Eye (tissue), 1 donor: ENCODE data around the gene GJD3.
"Not testable (repeated sequence)": the region's sequence is repeated elsewhere in the genome, so short reads cannot be mapped to it uniquely, and the experiment has no call there.

Source experiments
- DNase-seq: peaks from one replicate; pipeline ENCODE4 v3.0.0-alpha.2; 2015

GJD3 gene, protein sequence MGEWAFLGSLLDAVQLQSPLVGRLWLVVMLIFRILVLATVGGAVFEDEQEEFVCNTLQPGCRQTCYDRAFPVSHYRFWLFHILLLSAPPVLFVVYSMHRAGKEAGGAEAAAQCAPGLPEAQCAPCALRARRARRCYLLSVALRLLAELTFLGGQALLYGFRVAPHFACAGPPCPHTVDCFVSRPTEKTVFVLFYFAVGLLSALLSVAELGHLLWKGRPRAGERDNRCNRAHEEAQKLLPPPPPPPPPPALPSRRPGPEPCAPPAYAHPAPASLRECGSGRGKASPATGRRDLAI

DNA sequence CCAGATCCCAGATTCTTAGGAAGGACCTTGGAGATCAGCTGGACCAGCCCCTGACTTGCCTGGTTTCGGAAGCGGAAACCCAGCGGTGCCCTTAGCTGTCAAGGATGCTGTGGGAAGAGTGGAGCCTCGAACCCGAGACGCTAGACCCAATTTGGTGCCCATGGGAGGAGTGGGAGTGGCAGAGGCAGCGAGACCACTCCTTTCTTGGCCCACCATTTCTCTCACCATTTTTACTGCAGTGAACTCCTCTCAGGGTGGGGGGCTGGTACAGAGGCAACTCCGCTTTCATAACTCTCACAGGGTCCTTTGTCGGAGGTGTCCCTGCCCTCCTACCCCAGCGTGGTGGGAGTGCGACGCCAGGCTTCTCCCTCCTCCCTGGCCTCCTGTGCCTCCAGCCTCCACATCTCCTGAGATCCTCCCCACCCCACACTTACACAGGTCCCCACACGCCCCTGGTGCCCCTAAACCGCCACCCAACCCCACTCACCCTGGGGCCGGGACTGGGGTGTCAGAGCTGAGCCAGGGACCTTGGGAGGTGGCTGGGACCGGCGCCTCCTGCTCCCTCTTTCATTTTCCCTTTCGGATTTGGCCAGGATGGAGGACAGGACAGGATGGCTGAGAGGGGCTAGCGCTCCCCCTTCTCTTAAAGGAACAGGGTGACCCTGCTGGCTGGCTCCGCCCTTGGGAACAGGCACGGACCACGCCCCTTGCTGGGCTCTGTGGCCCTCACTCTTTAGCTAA is at the start of gene GJD3:
TSS of gene GJD3 (minus strand) at position 617 of the 741 bp plus-strand sequence. CDS start 922 bp downstream, outside the sequence.
- peak; percentile 21 for DNase-seq

DNA sequence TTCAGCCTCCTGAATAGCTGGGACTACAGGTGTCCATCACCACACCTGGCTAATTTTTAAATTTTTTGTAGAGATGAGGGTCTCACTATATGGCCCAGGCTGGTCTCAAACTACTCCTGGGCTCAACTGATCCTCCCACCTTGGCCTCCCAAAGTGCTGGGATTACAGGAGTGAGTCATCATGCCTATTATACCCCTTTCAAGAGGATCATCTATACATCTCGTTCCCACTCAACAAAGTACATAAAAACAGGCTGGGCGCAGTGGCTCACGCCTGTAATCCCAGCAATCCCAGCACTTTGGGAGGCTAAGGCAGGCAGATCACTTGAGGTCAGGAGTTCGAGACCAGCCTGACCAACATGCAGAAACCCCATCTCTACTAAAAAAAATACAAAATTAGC is 49.8 kb upstream of the GJD3 start:
- not testable (repeated sequence) for DNase-seq

GRCh38 chr17:40412880-40413279 is 48.3 kb upstream of the GJD3 start:
- no peak for DNase-seq

DNA sequence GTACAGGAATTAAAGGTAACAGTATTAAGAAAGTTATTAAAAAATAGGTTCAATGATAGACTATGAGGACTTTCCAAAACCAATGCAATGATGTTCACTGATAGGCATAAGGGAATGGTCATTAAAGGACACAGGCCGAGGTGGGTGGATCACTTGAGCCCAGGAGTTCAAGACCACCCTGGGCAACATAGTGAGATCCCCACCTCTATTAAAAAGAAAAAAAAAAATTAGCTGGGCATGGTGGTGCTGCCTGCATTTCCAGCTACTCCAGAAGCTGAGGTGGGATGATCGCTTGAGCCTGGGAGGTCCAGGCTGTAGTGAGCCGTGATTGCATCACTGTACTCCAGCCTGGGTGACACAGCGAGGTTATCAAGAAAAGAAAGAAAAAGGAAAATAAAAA is 47.3 kb upstream of the GJD3 start:
- no peak for DNase-seq

GRCh38 chr17:40410082-40410481 is 45.5 kb upstream of the GJD3 start:
- no peak for DNase-seq

- not testable (repeated sequence) for DNase-seq
These were observed 45.0 kb upstream of the GJD3 start for GRCh38 chr17:40409540-40409939.

DNA sequence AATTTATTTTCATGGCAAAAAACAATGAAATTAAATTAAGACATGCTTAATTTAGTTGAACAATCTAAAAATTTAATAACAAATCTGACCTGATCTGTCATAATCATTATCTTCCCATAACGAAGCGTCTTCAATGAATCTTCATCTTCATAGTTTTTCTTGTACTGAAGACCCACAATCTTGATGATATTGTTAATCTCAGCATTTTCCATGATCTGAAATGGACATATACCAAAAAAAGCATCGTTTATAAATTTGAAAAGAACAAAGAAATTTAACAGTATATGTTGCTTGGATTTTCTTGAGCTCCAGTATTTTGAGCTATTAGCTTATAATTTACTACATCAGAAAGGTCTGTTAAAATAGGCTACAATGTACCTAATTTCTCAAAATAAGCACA is 42.9 kb upstream of the GJD3 start:
- DNase-seq: no peak

- no peak for DNase-seq
These were observed 39.5 kb upstream of the GJD3 start for GRCh38 chr17:40404003-40404402.

DNA sequence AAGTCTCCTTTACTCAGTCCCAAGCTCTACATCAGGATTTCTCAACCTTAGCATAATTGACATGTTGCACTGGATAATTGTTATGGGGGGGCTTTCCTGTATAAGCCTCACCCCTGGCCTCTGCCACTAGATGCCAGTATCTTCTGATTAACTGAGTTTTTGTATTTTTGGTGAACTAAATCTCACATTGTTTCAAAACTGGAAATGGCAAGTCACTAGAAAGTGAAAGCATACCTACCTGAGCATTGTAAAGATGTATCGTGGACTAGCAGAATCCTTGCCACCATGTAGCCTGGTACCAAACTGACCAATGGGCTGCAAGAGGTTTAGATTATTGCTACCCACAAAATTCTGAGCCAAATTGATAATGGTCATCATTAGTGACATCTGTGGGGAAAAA is 38.1 kb upstream of the GJD3 start:
- DNase-seq: no peak

DNA sequence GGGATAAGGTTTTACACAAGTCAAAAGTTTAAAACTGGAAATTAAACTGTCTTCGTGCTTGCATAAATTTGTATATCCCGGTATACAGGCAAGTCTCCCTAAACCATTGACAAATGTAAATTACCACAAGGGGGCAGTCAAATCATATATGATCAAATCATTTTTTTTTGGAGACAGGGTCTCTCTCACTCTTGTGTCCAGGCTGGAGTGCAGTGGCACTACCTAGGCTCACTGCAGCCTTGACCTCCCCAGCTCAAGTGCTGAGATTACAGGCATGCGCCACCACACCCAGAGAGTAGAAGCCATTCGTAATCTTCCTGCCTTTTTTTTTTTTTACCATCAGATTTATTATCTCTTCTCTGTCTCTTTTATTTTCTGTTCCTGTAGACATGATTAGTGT is 34.6 kb upstream of the GJD3 start:
- DNase-seq: peak; percentile 89

GRCh38 chr17:40386555-40386954 is 22.0 kb upstream of the GJD3 start:
- not testable (repeated sequence) for DNase-seq

GRCh38 chr17:40382251-40382650 is 17.7 kb upstream of the GJD3 start:
- no peak for DNase-seq

DNA sequence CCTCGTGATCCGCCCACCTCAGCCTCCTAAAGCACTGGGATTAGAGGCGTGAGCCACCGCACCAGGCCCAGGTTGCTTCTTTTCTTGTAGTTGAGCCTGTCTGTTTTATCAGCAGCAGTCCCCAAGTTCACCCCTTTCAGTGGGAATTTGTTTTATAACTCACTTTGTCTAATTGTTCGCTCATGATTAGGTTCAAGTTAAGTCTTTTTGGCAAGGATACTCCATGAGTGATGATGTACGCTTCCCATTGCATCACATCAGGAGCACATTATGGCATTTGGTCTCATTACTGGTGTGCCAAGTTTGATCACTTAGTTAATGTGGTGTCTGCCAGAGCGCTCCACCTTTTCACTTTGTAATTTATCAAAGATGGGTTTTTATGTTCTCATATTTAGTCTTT is 14.4 kb upstream of the GJD3 start:
- no peak for DNase-seq

- no peak for DNase-seq
These were observed 13.3 kb upstream of the GJD3 start for GRCh38 chr17:40377832-40378231.

GRCh38 chr17:40376541-40376940 is 12.0 kb upstream of the GJD3 start:
- not testable (repeated sequence) for DNase-seq

- not testable (repeated sequence) for DNase-seq
These were observed 11.2 kb upstream of the GJD3 start for GRCh38 chr17:40375786-40376185.

DNA sequence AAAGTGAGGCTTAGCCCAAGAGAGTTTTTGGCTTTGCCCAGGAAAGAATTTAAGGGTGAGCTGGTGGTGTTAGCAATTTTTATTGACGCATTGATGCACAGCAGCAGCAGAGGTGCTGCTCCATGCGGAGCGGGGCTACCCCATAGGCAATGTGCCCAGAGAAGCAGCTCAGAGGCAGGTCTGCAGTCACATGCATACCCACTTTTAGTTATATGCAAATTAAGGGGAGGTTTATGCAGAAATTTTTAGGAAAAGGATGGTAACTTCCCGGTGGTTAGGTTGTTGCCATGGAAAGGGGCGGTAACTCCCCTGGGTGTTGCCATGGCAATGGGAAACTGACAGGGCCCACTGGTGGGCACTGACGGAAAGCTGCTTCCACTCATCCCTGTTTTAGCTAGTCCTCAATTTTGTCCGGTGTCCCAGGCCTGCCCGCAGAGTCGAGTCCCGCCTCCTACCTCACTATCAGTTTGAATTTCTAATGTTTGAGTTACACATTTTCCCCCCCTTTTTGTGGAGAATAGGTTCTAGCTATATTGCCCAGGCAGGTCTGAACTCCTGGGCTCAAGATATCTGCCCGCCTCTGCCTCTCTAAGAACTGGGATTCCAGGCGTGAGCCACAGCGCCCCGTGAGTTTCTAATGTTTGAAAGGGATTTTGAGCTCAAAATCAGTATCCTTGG is 10.4 kb upstream of the GJD3 start:
- no peak for DNase-seq

GRCh38 chr17:40373999-40374398 is 9.5 kb upstream of the GJD3 start:
- no peak for DNase-seq

DNA sequence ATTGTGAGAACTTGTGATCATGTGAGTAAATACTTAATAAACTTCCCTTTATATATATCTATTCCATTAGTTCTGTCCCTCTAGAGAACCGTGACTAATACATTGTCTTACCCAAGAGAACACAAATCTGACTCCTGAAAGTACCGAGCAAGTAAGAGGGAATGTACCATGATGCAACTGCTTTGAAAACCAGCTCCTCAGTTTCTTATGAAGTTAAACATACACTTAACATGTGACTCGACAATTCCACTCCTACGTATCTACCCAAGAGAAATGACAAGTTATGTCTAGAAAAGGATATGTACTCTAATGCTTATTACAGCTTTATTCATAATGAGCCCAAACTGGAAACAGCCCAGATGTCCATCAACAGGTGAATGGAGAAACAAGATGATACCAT is 8.8 kb upstream of the GJD3 start:
- DNase-seq: no peak

- not testable (repeated sequence) for DNase-seq
These were observed 8.1 kb upstream of the GJD3 start for GRCh38 chr17:40372644-40373043.

- DNase-seq: no peak
These were observed 7.5 kb upstream of the GJD3 start for GRCh38 chr17:40372031-40372430.

- peak; percentile 7 for DNase-seq
These were observed 6.9 kb upstream of the GJD3 start for GRCh38 chr17:40371261-40371929.

DNA sequence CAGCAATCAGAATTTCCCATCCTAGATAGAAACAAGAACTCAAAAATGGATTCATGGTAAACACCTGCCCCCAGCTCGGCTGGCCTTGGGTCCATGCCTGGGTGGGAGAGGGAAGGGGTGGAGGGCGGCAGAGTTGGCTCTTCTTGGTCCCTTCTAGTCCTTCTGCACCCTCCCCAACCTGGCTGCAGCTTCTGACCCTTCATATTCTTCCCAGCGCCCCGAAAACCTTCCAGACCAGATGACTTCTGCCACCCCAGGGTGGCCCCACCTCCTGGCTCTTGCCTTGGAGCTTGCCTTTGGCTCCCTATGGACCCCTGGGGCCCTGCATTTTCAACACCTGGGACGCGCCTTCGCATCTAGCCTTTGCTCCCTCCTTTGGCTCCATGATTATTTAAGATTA is 5.4 kb upstream of the GJD3 start:
- no peak for DNase-seq
